ENCODE measurements around the gene SNX27. TPM values are rescaled to one million over a fixed set of nuclear protein-coding genes. Genes with fewer than 3 reads are reported as not detected.

SNX27 gene
- total and polyA plus RNA-seq, 2 experiments from 2014 or later = 40.6 to 59.7 TPM

DNA sequence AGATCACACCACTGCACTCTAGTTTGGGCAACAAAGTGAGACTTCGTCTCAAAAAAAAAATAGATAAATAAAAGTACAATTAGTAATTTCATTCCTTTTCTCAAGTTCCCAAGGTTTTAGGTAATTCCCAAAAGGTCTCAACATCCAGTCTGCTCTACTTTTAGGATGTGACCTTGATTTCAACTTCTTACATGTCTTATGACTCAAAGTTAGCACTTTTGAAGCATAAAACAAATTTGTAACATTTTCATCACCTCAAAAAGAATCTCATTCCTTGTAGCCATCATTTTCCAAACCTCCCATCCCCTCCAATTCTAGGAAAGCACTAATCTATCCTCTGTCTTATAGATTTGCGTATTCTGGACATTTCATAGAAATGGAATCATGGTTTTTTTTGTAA is 32.2 kb downstream of the SNX27 start (continued):
- TF ChIP-seq, protein P1, sequence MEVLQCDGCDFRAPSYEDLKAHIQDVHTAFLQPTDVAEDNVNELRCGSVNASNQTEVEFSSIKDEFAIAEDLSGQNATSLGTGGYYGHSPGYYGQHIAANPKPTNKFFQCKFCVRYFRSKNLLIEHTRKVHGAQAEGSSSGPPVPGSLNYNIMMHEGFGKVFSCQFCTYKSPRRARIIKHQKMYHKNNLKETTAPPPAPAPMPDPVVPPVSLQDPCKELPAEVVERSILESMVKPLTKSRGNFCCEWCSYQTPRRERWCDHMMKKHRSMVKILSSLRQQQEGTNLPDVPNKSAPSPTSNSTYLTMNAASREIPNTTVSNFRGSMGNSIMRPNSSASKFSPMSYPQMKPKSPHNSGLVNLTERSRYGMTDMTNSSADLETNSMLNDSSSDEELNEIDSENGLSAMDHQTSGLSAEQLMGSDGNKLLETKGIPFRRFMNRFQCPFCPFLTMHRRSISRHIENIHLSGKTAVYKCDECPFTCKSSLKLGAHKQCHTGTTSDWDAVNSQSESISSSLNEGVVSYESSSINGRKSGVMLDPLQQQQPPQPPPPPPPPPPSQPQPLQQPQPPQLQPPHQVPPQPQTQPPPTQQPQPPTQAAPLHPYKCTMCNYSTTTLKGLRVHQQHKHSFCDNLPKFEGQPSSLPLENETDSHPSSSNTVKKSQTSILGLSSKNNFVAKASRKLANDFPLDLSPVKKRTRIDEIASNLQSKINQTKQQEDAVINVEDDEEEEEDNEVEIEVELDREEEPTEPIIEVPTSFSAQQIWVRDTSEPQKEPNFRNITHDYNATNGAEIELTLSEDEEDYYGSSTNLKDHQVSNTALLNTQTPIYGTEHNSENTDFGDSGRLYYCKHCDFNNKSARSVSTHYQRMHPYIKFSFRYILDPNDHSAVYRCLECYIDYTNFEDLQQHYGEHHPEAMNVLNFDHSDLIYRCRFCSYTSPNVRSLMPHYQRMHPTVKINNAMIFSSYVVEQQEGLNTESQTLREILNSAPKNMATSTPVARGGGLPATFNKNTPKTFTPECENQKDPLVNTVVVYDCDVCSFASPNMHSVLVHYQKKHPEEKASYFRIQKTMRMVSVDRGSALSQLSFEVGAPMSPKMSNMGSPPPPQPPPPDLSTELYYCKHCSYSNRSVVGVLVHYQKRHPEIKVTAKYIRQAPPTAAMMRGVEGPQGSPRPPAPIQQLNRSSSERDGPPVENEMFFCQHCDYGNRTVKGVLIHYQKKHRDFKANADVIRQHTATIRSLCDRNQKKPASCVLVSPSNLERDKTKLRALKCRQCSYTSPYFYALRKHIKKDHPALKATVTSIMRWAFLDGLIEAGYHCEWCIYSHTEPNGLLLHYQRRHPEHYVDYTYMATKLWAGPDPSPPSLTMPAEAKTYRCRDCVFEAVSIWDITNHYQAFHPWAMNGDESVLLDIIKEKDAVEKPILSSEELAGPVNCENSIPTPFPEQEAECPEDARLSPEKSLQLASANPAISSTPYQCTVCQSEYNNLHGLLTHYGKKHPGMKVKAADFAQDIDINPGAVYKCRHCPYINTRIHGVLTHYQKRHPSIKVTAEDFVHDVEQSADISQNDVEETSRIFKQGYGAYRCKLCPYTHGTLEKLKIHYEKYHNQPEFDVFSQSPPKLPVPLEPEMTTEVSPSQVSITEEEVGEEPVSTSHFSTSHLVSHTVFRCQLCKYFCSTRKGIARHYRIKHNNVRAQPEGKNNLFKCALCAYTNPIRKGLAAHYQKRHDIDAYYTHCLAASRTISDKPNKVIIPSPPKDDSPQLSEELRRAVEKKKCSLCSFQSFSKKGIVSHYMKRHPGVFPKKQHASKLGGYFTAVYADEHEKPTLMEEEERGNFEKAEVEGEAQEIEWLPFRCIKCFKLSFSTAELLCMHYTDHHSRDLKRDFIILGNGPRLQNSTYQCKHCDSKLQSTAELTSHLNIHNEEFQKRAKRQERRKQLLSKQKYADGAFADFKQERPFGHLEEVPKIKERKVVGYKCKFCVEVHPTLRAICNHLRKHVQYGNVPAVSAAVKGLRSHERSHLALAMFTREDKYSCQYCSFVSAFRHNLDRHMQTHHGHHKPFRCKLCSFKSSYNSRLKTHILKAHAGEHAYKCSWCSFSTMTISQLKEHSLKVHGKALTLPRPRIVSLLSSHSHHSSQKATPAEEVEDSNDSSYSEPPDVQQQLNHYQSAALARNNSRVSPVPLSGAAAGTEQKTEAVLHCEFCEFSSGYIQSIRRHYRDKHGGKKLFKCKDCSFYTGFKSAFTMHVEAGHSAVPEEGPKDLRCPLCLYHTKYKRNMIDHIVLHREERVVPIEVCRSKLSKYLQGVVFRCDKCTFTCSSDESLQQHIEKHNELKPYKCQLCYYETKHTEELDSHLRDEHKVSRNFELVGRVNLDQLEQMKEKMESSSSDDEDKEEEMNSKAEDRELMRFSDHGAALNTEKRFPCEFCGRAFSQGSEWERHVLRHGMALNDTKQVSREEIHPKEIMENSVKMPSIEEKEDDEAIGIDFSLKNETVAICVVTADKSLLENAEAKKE (CRISPR knock-in tag; IDR thresholded peaks at IDR 0.05) = no peak
- TF ChIP-seq, protein P2, sequence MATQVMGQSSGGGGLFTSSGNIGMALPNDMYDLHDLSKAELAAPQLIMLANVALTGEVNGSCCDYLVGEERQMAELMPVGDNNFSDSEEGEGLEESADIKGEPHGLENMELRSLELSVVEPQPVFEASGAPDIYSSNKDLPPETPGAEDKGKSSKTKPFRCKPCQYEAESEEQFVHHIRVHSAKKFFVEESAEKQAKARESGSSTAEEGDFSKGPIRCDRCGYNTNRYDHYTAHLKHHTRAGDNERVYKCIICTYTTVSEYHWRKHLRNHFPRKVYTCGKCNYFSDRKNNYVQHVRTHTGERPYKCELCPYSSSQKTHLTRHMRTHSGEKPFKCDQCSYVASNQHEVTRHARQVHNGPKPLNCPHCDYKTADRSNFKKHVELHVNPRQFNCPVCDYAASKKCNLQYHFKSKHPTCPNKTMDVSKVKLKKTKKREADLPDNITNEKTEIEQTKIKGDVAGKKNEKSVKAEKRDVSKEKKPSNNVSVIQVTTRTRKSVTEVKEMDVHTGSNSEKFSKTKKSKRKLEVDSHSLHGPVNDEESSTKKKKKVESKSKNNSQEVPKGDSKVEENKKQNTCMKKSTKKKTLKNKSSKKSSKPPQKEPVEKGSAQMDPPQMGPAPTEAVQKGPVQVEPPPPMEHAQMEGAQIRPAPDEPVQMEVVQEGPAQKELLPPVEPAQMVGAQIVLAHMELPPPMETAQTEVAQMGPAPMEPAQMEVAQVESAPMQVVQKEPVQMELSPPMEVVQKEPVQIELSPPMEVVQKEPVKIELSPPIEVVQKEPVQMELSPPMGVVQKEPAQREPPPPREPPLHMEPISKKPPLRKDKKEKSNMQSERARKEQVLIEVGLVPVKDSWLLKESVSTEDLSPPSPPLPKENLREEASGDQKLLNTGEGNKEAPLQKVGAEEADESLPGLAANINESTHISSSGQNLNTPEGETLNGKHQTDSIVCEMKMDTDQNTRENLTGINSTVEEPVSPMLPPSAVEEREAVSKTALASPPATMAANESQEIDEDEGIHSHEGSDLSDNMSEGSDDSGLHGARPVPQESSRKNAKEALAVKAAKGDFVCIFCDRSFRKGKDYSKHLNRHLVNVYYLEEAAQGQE (IDR thresholded peaks at IDR 0.05; ENCODE audit: unreplicated experiment) = no peak
- no peak for TF ChIP-seq JUNB (IDR thresholded peaks at IDR 0.05; ENCODE audit: unreplicated experiment)
- TF ChIP-seq EZH2 (IDR thresholded peaks at IDR 0.05; ENCODE audit: low read depth, unreplicated experiment) = no peak
- TF ChIP-seq NANOG (IDR thresholded peaks at IDR 0.05; ENCODE audit: borderline replicate concordance) = no peak
- TF ChIP-seq ZNF331 (CRISPR knock-in tag; IDR thresholded peaks at IDR 0.05; ENCODE audit: low read depth) = no peak
- TF ChIP-seq CREB1 (CRISPR knock-in tag; IDR thresholded peaks at IDR 0.05; ENCODE audit: low read depth) = no peak
- no peak for TF ChIP-seq ZNF114 (CRISPR knock-in tag; IDR thresholded peaks at IDR 0.05)
